GM23248 (cell line): Measurements from ENCODE around the gene FA2H. TPM values are rescaled to one million over a fixed set of nuclear protein-coding genes. Genes with fewer than 3 reads are reported as not detected.
"Not testable (repeated sequence)": the region's sequence is repeated elsewhere in the genome, so short reads cannot be mapped to it uniquely, and the experiment has no call there.

ENCODE experiments used
- DNase-seq: peaks from one replicate; pipeline ENCODE4 v3.0.0-alpha.2; 2015
- H2AFZ ChIP-seq: fragments of 200-600 bp; sonication (generic); 2 replicates; pipeline ENCODE4 v1.6.1; 2016; ENCODE audit warnings: antibody characterized with exemption
- H3F3A ChIP-seq: fragments of 200-600 bp; sonication (generic); 2 replicates; pipeline ENCODE4 v1.6.1; 2016; ENCODE audit warnings: mild to moderate bottlenecking, antibody characterized with exemption, mixed run types; ENCODE audit not compliant: insufficient read depth
- H3K27ac ChIP-seq: fragments of 200-600 bp; sonication (generic); 2 replicates; pipeline ENCODE4 v1.5.1; 2016; ENCODE audit warnings: mild to moderate bottlenecking
- H3K27me3 ChIP-seq: fragments of 200-600 bp; sonication (generic); replicated peaks from 2 replicates; pipeline ENCODE4 v1.6.1; 2016; ENCODE audit warnings: mild to moderate bottlenecking; ENCODE audit not compliant: insufficient read depth
- H3K36me3 ChIP-seq: fragments of 200-600 bp; sonication (generic); 2 replicates; pipeline ENCODE4 v1.6.1; 2016; ENCODE audit warnings: low read depth, mild to moderate bottlenecking
- H3K4me1 ChIP-seq: fragments of 200-600 bp; sonication (generic); 2 replicates; pipeline ENCODE4 v1.6.1; 2016; ENCODE audit warnings: mild to moderate bottlenecking; ENCODE audit not compliant: insufficient read depth
- H3K4me2 ChIP-seq: fragments of 200-600 bp; sonication (generic); one replicate; pipeline ENCODE4 v1.6.1; 2016; ENCODE audit warnings: mild to moderate bottlenecking; ENCODE audit not compliant: unreplicated experiment
- H3K4me3 ChIP-seq: fragments of 200-600 bp; sonication (generic); 2 replicates; pipeline ENCODE4 v1.5.1; 2016; ENCODE audit warnings: mild to moderate bottlenecking
- H3K79me2 ChIP-seq: fragments of 200-600 bp; sonication (generic); 2 replicates; pipeline ENCODE4 v1.6.1; 2016; ENCODE audit warnings: mild to moderate bottlenecking; ENCODE audit not compliant: insufficient read depth
- H3K9ac ChIP-seq: fragments of 200-600 bp; sonication (generic); 2 replicates; pipeline ENCODE4 v1.6.1; 2016; ENCODE audit warnings: mild to moderate bottlenecking
- H3K9me2 ChIP-seq: fragments of 200-600 bp; sonication (generic); 2 replicates; pipeline ENCODE4 v1.6.1; 2016; ENCODE audit warnings: mixed run types, mild to moderate bottlenecking, moderate library complexity; ENCODE audit not compliant: insufficient read depth
- H3K9me3 ChIP-seq: fragments of 200-600 bp; sonication (generic); one replicate; pipeline ENCODE4 v1.6.1; 2017; ENCODE audit warnings: low read depth
- H4K20me1 ChIP-seq: fragments of 200-600 bp; sonication (generic); 2 replicates; pipeline ENCODE4 v1.6.0; 2016; ENCODE audit not compliant: insufficient read depth
- EZH2 ChIP-seq: fragments of 200-600 bp; sonication (generic); IDR thresholded peaks from 2 replicates; pipeline ENCODE4 v1.6.1; 2018; ENCODE audit warnings: antibody characterized with exemption, mild to moderate bottlenecking; ENCODE audit not compliant: insufficient read depth, poor library complexity, severe bottlenecking
- EZH2phosphoT487 ChIP-seq: fragments of 200-600 bp; sonication (generic); IDR thresholded peaks from 2 replicates; pipeline ENCODE4 v1.6.1; 2018; ENCODE audit warnings: antibody characterized with exemption, moderate library complexity, mild to moderate bottlenecking, low read depth; ENCODE audit not compliant: insufficient read depth
- WGBS, 2 experiments: methylation state at CpG; one replicate each; pipeline ENCODE4 v1.1.6; 2015 to 2017; ENCODE audit warnings: low lambda C conversion rate in 2 of 2, low coverage in 1 of 2; ENCODE audit errors: missing lambda C conversion rate in 2 of 2; 5-methylcytosine and 5-hydroxymethylcytosine counted together
- in situ Hi-C: fragments of 300-500 bp; cut with MboI; formaldehyde crosslinking; loops from 2 replicates; pipeline ENCODE4 v1.15.0; 2020
- polyA plus RNA-seq: library from polyadenylated mRNA; unstranded; fragments of >200 nt; fragmentation: Nextera tagmentation; extraction: Ambion mirVana; gene quantifications from 2 replicates; pipeline ENCODE4 v1.2.1, GENCODE V29; 2016
- total RNA-seq: library from RNA; depleted of rRNA; stranded (reverse); fragments of >200 nt; shearing (Covaris generic); gene quantifications from 2 replicates; pipeline ENCODE4 v1.2.3, GENCODE V29; 2014

Gene FA2H
- total and polyA plus RNA-seq, 2 experiments from 2014 or later, result not detected

DNA sequence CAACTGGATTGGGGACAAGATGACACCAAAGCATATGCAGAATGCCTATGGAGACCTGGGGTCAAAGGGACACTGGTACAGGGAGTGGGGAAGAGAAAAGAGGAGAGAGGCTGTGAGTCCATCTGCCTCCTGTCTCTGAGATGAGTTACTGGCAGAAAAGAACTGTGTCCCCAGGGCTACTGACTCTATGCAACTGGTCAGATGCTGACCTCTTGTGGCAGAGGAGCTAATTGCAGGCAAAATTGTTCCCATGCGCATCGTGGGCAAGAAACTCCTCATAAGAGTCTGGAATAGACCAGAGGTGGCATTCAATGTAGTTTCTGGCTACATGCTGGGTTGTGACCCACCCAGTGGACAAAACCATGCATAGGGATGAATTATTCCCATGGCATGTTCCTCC lies 47.9 kb downstream of the FA2H start:
- H3K4me3 ChIP-seq, result no peak overlapping the region
- H3K9me3 ChIP-seq, result no peaks in the 10 kb centered on the region
- no peak for DNase-seq
- 90 to 97% methylated on average over 2 of the region's 2 CpGs for WGBS, 2 experiments
- no peaks in the 10 kb centered on the region for H3K36me3 ChIP-seq
- no peak overlapping the region for H2AFZ ChIP-seq
- no peaks in the 10 kb centered on the region for H3K27me3 ChIP-seq
- no peaks in the 10 kb centered on the region for H4K20me1 ChIP-seq
- in situ Hi-C loops, result no loop called here
- H3F3A ChIP-seq, result no peaks in the 10 kb centered on the region
- TF ChIP-seq EZH2 (no peak), EZH2phosphoT487 (no peak)
- H3K4me2 ChIP-seq, result no peak overlapping the region
- H3K9ac ChIP-seq, result no peak overlapping the region
- no peaks in the 10 kb centered on the region for H3K9me2 ChIP-seq
- no peak overlapping the region for H3K27ac ChIP-seq
- no peaks in the 10 kb centered on the region for H3K79me2 ChIP-seq
- peaks cover 8% of the 10 kb centered on the region for H3K4me1 ChIP-seq

DNA sequence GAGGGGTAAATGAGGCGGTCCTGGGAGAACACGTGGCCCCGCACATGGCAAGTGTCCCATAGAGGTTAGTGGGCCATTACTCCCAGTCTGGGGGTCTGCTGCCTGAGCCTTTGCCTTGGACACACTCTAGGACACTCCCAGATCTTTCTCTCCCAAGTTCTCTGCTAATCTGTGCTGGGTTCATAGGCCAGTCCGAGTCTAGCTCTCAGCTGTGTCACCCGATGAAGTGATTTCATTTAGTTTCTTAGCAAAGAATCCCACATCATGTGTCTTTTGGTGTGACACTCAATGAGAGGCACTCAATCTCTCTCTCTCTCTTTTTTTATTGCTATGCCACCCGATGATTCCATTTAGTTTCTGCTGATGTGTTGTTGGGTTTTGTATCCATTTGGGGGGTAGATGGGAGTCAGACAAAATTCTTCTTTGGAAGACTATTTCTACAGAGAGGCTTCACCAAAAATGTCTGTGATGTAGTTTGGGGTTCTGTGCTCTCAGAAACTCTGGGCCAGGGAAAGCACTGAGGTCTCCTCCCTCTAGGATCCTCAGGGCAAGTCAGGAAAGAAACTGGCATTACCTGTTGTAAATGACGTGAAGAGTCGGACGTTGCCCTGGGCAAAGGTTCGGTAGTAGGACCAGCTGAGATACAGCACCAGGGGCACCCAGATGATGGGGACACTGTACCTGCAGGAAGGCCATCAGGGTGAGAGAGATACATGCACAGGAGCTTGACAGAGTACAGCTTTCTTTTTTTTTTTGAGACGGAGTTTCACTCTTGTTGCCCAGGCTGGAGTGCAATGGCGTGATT lies 48.8 kb downstream of the FA2H start:
- no peak for DNase-seq
- Histone ChIP-seq H3F3A (no peaks in the 10 kb centered on the region), H3K36me3 (no peaks in the 10 kb centered on the region), H2AFZ (no peak overlapping the region), H3K4me2 (no peak overlapping the region), H3K27ac (no peak overlapping the region), H3K4me1 (peaks cover 8% of the 10 kb centered on the region), H3K9me3 (no peaks in the 10 kb centered on the region), H3K4me3 (no peak overlapping the region), H3K9me2 (no peaks in the 10 kb centered on the region), H3K9ac (no peak overlapping the region), H3K79me2 (no peaks in the 10 kb centered on the region), H3K27me3 (no peaks in the 10 kb centered on the region), H4K20me1 (no peaks in the 10 kb centered on the region)
- WGBS, 2 experiments, result 80 to 83% methylated on average over 12 of the region's 12 CpGs
- no peak for TF ChIP-seq EZH2
- no peak for TF ChIP-seq EZH2phosphoT487
- in situ Hi-C loops, result no loop called here

DNA sequence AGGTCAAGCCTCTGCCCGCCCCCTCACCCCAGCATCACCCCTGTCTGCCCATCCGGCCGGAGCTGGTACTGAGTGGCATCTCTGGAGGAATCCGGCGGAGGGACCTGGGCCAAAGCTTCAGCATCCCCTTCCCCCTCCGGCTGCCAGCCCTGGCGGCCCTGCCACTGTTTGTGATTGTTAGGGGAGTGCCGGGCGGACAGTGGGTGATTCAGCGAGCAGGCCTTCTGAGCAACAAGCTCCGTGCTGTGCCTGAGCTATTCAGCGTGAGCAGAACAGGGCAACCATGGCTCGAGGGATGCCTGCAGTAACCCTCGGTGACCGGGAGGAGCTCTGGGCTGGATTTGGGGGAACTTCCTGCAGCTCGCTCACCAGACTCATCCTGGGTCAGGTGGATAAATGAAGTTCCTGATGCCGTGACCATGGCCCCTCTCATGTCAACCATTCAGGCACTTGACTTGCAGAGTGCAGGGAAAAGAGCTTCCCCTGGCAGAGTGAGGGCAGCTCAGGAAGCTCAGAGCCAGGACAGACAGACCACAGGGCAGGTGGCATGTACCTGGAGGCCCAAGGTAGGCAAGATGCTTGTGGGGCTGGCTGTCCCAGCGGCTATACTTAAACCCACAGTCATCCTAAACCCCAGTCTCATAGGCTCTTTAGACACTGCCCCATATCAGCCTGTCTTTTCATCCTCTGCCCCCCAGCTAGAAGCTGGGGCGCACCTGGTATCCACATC lies 49.6 kb downstream of the FA2H start:
- no peak overlapping the region for H3K4me2 ChIP-seq
- H3F3A ChIP-seq, result no peaks in the 10 kb centered on the region
- no peaks in the 10 kb centered on the region for H4K20me1 ChIP-seq
- no peak overlapping the region for H3K4me3 ChIP-seq
- in situ Hi-C loops, result no loop called here
- H3K36me3 ChIP-seq, result no peaks in the 10 kb centered on the region
- peak; percentile 87 for DNase-seq
- peaks cover 8% of the 10 kb centered on the region for H3K4me1 ChIP-seq
- peak overlapping the region; percentile 49 for H2AFZ ChIP-seq
- 35 to 47% methylated on average over 12 to 19 of the region's 19 CpGs for WGBS, 2 experiments
- H3K27ac ChIP-seq, result no peak overlapping the region
- no peaks in the 10 kb centered on the region for H3K27me3 ChIP-seq
- H3K9me2 ChIP-seq, result no peaks in the 10 kb centered on the region
- H3K79me2 ChIP-seq, result no peaks in the 10 kb centered on the region
- H3K9me3 ChIP-seq, result no peaks in the 10 kb centered on the region
- peak overlapping the region; percentile 10; the same call in 1 of the 2 replicates for H3K9ac ChIP-seq
- TF ChIP-seq EZH2phosphoT487 (no peak), EZH2 (no peak)

DNA sequence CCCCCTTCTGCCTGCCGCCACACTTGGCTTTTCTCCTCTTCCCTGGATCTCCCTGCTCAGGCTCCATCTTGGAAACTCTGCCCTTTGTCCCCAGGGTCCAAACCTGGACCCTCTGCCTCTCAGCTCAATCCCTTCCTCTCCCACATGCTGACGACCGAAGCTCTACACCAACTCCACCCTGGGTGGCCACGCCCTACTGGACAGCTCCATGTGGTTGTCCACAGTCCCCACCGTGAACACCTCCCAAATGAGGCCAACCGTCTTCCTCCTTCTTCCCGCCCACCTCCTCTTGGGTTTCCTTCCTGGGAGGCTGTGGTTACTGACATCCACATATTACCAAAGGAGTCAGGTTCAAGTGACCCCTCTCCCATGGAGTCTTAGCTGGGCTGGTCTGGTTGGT lies 51.4 kb downstream of the FA2H start:
- WGBS, 2 experiments, result 45 to 51% methylated on average over 7 of the region's 7 CpGs
- H3K9me2 ChIP-seq, result no peaks in the 10 kb centered on the region
- TF ChIP-seq EZH2phosphoT487, result no peak
- no peak for TF ChIP-seq EZH2
- H2AFZ ChIP-seq, result no peak overlapping the region
- H3K27me3 ChIP-seq, result no peaks in the 10 kb centered on the region
- no peaks in the 10 kb centered on the region for H4K20me1 ChIP-seq
- no peak overlapping the region for H3K9ac ChIP-seq
- H3K4me2 ChIP-seq, result no peak overlapping the region
- no peak for DNase-seq
- no peaks in the 10 kb centered on the region for H3K9me3 ChIP-seq
- no peak overlapping the region for H3K27ac ChIP-seq
- H3K4me3 ChIP-seq, result no peak overlapping the region
- in situ Hi-C loops, result no loop called here
- H3K36me3 ChIP-seq, result no peaks in the 10 kb centered on the region
- no peaks in the 10 kb centered on the region for H3K79me2 ChIP-seq
- H3F3A ChIP-seq, result no peaks in the 10 kb centered on the region
- peaks cover 8% of the 10 kb centered on the region for H3K4me1 ChIP-seq

DNA sequence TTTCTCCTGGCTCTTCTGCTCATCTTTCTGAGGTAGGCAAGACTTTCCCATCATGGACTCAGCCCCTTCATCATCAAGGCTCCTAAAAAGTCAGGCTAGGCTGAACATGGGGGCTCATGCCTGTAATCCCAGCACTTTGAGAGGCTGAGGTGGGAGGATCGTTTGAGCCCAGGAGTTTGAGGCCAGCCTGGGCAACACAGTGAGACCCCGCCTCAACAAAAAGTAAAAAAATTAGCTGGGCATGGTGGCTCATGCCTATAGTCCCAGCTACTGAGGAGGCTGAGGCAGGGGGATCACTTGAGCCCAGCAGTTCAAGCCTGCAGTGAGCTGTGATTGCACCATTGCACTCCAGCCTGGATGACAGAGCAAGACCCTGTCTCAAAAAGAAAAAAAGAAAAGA lies 52.5 kb downstream of the FA2H start:
- 50 to 57% methylated on average over 2 of the region's 2 CpGs for WGBS, 2 experiments
- H3K79me2 ChIP-seq, H3K27me3 ChIP-seq, H3K36me3 ChIP-seq, H3K27ac ChIP-seq, H3K9me3 ChIP-seq, H2AFZ ChIP-seq, in situ Hi-C loops, H4K20me1 ChIP-seq, H3F3A ChIP-seq, H3K4me1 ChIP-seq, H3K9ac ChIP-seq, H3K4me3 ChIP-seq, DNase-seq, H3K4me2 ChIP-seq, H3K9me2 ChIP-seq: not testable (repeated sequence)
